ENCODE results near the gene RTCB.
"Not testable (repeated sequence)": the region's sequence is repeated elsewhere in the genome, so short reads cannot be mapped to it uniquely, and the experiment has no call there.

RTCB gene

DNA sequence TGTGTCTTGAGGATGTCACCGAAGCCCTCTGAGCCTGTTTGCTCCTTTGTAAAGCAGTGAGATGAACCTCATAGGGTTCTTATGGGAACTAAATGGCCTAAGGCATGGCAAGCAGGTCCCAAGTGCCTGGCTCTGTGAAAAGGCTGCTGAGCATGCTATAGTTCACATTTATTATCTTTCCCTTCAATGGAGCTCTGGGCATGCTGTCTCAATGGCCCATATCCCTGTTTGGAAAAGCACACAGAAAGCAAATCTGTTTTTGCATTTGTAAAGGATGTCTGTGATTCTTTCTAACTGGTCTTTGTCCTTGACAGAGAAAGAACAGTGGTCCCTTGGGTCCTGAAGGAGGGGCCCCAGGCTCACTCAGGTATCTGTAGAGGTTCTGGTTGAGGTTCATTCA, 26.4 kb downstream of the RTCB start:
- no peak for DNase-seq

DNA sequence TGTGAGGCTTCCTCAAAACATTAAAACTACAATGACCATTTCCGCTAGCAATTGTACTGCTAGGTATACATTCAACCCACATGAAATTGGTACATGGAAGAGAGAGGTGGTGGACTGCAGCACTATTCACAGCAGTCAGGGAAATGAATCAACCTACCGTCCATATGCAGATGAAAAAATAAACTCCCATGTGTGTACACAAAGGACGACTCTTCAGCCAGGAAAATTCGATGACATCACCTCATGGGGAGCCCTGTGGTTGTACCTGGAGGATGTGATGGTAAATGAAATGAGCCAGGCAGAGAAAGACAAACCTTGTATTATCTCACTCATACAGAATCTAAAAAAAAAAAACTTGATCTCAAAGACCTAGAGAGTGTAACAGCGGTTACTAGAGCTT, 31.1 kb downstream of the RTCB start:
- DNase-seq, result no peak

DNA sequence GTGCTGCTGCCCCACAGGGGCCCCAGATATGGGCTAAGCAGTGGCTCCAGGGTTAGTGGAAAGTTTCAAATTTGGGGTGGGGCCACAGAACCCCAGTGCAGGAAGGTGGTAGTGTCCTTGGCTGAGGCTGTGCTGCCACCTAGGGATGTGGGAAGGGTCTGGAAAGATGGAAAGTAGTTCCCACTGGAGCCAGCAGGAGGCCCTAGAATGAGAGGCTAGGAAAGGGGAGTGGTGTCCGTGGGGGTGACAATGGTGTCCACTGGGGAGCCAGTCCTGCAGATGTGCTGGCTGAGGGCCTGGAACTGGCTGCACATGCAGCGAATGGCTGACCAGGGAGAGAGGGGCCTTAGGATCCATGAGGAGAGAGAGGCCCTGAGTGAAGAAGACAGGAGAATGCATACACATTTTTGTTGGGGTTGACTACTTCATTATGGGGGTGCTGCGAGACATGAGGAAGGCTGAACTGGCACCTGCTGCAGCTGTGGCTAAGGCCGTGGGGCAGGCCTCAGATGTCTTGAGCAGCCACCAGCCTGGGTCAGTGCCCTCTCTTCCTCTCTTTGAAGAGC, 33.3 kb downstream of the RTCB start:
- no peak for DNase-seq

DNA sequence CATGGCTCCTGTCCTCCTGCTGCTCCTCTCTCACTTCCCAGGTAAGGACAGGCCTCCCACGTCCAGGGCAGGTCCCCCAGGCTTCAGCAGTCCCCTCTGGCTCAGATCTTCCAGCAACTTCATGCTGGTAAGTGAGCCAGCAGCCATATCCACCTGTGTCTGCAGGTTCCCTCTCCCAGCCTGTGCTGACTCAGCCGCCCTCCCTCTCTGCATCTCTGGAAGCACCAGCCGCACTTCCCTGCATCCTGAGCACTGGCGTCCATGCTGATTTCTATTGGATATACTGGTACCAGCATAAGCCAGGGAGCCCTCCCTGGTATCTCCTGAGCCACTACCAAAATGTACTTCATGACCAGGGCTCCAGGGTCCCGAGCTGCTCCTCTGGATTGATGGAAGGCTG, 35.4 kb downstream of the RTCB start:
- no peak for DNase-seq

DNA sequence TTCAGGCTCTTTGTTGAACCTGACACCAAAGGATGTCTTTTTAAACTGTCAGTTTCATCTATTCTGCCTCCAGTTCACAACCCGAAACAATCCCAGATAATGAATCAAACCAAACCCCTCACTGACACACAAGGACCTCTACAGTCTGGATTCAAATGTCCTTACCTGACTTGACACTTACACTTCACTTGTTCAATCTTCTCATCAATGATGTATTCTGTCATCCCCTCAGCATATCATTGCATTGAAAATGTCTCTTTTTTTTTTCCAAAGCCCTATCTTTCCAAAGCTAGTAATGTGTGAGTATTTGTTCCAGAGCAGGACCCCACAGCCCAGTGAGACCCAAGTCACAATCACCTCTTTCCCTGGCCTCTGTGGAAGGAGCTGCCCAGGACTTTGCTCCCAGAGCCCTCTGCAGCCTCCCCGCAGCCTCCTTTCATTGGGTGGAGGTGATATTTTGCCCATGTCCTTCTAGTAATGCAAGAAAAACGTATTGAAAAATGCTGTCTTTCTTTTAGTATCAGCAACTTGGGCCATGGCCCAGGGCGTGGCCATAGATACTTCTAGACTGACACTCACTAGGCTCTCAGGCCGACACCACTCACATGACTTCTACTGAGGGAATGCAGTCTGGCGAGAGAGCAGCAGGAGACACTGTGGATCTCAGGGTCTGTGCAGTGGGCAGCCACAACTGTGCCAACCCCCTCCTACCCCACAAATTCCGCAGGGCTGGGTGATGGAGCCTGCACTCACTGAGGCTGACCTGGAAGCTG, 36.2 kb downstream of the RTCB start:
- no peak for DNase-seq

DNA sequence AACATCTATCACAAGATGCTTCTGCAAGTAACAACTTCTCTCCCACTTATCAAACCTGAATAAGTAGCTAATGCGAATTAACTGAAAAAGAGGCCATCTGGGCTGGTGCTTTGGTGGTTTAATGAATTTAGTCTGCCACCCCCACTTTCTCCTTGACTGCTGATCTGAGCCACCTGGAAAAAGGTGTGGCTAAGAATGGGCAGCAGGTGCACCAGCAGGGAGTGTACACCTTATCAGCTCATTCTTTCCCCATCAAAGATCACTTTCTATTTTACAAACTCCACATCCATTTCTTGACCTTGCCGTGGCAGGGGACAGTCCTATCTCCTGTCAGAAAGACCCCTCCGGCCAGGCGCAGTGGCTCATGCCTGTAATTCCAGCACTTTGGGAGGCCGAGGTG, 47.8 kb downstream of the RTCB start:
- no peak for DNase-seq

DNA sequence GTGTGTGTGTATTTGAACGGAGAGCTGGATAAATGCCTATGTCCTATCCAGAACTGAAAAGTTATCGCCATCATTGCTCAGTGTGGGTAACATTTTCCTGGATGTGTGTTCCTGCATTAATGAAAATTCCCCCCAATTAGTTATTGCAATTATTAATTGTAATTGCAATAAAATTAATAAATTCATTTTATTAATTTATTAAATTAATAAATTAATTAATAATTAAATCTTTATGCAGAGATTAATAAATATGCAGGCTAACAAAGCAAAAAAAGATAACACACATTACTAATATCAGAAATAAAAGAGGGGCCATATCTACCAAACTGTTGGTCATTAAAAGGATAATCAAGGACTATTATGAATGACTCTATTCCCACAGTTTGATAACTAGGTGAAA, 50.8 kb downstream of the RTCB start:
- DNase-seq, result no peak

DNA sequence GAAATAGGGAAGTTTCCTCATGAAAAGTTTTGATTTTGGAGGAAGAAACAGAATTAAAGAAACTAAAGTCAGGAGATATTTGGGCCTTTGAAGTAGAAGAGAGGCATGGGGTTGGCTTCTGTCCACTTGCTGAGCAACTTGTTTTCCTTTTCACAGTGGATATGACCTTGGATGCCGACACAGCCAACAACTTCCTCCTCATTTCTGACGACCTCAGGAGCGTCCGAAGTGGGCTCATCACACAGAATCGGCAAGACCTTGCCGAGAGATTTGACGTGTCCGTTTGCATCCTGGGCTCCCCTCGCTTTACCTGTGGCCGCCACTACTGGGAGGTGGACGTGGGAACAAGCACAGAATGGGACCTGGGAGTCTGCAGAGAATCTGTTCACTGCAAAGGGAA, 52.0 kb downstream of the RTCB start:
- not testable (repeated sequence) for DNase-seq

DNA sequence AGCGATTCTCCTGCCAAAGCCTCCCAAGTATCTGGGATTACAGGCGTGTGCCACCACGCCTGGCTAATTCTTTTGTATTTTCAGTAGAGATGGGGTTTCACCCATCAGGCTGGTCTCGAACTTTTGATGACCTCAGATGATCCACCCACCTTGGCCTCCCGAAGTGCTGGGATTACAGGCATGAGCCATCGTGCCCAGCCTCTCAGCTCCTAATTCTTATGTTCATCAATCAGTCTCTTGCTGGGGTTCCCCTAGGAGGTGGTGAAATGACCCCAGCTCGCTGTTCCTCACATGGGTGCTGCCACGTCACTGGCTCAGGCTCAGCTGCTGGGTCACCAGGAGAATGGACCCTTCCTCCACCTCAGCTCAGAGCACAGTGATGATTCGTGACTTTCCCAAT, 54.5 kb downstream of the RTCB start, which contains the start of gene RFPL3:
Gene RFPL3, plus strand, starts transcription at position 301 of the 400 bp plus-strand sequence. CDS start 205 bp downstream, outside the sequence.
- not testable (repeated sequence) for DNase-seq

DNA sequence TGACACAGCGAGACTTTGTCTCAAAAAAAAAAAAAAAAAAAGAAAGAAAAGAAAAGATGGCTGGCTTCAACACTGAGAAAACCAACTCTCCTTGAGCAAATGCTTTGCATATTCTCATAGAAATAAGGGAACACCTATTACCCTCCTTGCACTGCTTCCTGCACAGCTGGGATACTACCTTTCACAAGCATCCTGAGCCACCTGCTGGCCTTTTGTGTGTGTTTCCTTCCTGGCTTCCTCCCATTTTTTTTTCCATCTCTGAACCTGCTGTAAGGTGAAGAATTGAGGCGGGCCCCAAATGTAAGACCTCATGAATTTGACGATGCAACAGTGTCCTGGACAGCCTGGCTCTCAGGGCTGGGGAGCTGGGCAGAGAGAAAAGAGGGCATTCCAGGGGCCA, 56.3 kb downstream of the RTCB start:
- DNase-seq, result no peak

DNA sequence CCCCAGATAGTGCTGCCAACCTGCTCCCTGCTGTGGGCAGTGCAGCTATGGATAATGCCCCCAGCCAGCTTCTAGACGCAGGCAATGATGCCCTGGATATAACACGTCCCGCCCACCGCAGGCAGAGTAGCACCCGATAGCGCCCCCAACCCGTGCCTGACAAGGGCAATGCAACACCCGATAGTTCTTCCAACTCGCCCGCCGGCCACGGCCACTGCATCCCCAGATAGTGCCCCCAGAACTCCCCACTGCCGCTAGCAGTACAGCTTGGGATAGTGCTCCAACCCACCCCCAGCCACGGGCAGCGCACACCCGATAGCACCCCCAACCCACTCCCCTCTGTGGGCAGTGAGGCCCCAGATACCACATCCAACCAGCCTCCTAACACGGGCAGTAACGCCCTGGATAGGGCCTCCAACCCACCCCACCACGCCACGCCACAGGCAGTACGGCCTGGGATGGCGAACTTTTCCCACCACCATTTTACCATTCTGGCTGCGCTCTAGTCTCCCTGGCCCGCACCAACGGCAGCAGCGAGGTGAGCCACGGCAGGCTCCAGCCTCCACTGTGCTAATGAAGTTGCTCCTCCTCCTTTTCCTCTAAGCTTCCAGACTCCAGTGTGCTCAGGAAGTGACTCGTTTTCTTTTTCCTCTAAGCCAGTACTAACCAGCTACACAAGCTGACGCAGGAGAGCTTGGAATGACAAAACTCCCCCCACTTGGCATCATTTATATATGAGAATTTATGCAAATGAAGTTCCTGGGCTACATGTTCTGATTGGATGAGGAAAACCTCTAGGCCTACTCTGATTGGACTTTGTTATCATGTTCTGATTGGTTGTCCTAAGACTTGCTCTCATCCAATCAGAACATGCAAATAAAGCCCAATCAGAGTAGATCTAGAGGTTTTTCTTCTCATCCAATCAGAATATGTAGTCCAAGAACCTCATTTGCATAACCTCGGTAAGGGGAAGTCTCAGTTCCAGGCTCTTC, 57.4 kb downstream of the RTCB start:
- no peak for DNase-seq

DNA sequence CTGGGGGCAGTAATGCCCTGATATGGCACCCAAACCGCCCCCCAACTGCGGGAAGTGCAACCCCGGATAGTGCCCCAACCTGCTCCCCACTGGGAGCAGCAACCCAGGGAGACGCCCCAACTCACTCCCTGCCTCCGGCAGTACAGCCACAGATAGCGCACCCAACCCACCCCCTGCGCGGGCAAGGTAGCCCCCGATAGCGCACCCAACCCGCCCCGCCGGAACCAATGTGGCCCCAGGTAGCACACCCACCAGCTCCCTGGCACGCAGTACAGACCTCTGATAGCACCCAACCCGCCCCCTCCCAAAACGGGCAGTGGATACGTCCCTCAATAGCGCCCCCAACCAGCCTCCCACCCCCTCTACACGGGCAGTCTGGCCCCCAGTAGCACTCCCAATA, 58.2 kb downstream of the RTCB start:
- DNase-seq, result no peak

DNA sequence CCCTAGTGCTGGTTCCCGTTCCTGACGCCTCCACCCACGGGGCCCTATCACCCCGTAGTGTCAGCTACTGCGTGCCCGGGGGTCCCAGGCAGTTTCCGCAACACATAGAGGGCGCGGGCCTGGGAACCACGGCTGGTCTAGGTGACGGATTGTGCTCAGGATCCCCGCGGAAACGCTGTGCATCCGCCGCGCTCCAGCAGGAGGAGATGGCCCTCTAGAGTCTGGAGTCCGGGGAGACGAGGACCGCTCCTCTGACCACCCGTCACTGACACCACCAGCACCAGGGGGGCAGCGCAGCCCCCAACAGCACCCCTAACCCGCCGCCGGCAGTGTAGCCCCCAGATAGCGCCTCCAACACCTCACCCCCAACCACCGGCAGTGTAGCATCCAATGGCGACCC, 58.8 kb downstream of the RTCB start:
- DNase-seq, result no peak

DNA sequence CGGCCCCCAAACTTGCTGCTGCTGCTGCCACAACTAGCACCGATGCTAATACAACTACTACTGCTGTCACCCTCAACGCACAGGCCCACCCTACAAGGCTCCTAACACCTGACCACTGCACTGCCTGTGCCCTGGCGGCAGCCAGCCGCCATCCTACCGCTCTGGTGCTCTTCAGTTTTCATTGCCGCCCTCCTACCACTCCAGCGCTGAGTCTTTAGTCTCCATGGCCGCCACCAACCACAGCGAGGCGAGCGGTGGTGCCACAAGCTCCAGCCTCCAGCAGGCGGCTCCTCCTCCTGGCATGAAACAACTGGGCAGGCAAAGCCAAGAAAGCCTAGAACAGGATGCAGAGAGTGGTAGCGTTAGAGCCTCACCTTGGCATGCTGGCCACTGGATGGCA, 59.4 kb downstream of the RTCB start:
- DNase-seq, result no peak

DNA sequence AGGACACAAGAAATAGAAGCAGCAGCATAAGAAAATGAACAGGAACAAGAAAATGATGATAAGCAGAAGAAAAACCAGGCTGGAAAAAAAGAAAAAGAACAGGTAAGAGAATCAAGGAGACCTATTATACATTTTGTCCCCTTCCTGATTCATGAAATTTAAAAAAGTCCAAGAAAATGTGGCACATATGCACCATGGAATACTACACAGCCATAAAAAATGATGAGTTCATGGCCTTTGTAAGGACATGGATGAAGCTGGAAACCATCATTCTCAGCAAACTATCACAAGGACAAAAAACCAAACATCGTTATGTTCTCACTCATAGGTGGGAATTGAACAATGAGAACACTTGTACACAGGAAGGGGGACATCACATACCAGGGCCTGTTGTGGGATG, 60.2 kb downstream of the RTCB start:
- not testable (repeated sequence) for DNase-seq

DNA sequence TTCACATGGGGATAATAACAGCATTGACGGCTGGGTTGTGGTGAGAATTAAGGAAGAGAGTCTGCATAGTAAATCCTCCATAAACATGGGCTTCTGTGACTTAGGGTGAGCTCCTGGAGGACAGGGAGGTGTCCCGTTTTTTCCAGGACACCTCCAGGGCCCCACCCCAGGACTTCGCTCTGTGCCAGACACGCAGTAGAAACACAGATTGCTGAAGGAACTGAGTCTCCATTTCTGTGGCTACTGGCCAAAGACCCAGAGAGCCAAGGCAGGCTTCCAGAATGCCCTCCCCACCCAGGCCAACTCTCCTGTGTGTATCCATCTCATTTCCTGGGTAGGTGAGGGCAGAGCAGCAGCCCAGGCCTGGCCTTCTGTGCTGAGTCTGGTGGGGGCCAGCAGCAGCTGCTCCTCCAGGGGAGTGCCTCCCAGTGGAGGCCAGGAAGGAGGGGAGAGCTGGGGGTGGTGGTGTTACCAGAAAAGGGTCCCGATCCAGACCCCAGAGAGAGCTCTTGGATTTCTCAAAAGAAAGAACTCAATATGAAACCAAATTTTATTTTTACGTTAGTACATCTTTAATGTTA, 63.9 kb downstream of the RTCB start:
- no peak for DNase-seq

DNA sequence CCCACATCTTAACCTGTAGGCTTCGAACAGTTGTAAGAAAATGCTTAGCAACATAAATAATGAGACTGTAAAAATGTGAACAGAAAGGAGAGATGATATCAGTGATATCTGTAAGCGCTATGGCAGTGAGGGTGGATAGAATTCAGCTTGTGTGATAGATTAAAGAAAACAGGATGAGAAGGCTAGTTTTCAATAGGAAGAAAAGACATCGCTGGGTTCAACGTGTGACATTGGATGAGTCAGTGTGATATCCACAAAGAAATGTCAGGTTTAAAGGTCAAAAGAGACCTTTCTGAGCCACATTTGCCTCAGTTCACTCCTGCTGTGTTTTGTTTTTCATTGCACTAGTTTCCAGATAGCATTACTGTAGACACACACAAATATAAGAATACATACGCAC, 68.1 kb downstream of the RTCB start:
- no peak for DNase-seq

DNA sequence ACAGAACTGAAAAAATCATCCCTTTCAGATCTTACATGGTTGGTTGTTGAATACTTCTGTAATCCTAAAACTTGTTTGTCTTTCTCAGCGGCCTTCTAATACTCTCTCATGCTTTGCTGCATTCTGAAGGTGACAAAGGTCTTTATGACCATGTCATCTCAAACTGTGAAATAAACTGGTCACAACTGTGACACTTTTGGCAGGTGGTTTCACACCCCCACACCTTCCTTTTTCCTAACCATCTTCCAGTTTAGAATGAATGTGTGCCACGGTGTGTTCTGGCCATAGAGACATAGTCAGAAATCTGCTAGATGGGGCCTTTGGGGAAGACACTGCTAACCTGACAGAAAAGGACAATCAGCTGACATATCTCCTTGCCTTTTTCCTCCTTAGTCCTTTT, 69.1 kb downstream of the RTCB start:
- no peak for DNase-seq

DNA sequence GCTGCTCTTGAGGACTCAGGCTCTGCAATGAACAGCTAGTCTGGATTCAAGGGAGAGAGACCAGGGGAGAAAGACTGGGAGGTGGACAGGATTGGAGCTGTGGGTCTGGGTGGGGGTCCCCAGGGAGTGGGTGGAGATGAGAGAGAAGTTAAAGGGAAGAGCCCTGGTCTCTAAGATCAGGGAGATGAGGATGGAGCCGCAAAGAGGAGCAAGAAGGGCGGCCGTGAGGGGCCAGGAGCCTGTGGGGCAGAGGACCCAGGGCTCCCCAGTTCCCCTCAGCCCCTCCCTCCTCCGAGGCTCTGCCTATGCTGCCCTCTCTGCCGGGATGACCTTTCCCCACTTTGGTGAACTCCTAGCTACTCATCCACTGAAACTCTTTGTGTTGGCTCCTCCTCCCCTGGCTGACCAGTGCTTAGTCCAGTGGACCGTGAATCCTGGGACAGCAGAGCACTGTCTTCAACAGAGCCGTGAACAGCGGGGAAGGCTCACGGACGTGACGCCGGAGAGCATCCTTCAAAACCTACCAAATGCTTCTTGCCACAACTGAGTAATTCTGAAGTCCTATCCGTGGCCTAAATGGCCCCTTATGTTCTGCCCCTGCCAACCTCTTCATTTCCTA, 70.8 kb downstream of the RTCB start:
- DNase-seq, result no peak

DNA sequence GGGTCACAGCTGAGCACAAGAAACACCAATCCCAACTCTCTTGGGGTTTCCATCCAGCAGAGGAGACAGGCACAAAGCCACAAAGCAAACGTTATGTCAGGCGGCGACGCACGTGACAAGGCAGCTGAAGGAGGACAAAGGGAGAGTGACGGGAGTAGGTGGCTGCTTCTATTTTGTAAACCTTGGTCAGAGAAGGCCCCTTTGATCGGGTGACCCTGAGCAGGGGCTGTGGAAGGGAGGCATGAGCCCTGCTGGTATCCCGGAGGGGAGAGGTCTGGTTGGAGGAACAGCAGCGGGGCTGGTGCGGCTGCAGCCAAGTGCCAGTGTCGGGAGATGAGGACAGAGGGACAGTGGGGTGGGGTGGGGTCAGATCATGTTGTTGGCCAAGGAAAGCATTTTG, 71.6 kb downstream of the RTCB start:
- no peak for DNase-seq

DNA sequence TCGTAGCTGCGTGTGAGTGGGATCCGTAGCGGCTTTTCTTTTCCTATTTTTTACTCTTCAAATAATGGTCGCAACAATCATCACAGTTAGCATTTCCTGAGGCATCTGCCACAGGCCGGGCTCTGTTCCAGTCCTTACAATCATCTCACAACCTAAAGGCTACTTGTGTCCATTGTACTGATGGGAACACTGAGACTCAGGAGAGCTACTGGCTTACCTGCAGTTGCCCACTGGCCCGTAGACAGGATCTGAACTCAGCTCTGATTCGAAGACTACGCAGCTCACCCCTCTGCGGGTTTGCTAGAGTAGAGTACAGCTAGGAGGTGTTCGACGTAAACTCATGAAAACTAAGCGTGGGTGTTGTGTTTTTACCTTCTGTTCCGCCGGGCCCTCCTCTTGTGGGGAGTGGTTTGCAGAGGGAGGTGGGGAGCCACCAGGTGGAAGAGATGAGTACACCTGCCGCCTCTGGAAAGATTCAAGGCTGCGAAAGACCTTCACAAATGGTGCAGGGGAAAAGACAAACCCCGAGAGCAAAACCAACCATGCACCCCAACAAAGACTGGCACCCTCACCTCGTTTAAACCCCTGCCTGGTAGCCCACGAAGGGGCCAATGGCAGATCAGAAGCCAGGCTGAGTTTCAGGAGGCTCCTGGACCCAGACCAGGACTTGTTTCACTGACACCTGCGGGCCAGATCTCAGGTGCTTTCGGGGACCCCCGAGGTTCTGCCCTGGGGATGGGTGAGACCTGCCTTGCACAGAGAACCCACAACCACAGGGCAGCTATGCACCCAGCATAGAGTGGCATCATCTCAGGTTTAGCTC, 72.6 kb downstream of the RTCB start:
- DNase-seq, result no peak

DNA sequence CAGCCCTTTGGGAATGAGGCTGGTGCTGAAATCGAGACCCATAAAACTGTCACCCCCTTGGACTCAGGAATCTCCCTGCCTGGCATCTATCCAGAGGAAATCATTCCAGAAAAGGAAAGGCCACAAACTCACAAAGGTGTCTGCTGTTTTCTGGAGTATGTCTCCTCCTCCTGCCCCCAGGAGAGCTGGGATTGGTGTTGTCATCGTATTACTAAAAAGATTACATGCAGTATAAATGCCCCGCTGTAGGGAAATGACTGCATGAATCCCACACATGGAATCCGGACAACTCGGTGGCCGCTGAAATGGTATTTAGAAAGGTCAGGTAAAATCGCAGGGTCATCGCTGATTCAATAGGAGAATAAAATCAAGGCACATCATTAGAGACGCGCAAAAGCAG, 73.3 kb downstream of the RTCB start:
- DNase-seq, result no peak

All from NCI-H1417 treated with DMSO at 0.1 percent for 48 hours (cell line).